SHP77 (cell line): ENCODE results near the gene TLE1.
A peak's percentile ranks its signal among the peaks of the same experiment; 100 is the strongest.

Source experiments
- DNase-seq, 2 experiments: peaks; one replicate each; lab custom pipeline; 2025; lab: John Stamatoyannopoulos, UW

Gene TLE1

DNA sequence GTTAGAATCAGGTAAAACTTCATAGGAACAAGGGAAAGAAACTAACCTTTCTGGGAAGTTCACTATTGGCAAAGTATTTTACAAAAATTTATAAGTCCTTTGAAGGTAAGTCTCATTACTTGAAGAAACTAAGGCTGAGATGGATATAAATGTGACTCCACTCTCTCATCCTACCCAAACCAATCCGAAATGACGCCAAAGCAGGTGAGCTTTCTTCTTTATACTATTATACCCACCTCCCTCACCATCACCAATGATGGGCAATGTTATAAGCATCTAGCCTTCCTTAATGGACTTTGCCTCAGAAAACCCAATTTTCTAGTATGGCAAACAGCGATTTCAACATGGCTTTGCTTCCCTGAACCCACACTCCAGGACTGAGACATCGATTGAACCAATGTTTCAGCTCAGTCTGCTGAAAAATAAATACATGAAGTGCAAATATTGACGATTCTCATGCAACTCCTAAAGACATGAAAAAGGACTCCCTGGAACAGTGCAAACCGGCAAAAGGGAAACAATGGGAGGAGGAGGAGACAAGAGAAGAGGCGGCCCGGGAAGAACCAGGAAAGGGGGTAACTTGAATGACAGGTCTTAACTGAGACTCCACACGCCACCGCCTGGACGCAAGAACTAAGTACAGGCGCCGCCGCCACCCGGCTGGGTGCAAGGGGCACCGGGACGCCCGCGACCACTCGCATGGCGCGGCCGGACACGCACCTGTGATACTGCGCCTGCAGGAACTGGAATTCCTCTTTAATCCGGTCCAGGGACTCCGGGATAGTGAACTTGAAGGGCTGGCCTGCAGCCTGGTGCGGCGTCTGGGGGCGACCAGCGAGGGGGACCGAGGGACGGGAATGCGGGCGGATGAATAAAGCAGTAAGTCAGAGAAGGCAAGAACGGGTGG is 2.5 kb downstream of the TLE1 start:
- peak; percentile 62 to 66 for DNase-seq

DNA sequence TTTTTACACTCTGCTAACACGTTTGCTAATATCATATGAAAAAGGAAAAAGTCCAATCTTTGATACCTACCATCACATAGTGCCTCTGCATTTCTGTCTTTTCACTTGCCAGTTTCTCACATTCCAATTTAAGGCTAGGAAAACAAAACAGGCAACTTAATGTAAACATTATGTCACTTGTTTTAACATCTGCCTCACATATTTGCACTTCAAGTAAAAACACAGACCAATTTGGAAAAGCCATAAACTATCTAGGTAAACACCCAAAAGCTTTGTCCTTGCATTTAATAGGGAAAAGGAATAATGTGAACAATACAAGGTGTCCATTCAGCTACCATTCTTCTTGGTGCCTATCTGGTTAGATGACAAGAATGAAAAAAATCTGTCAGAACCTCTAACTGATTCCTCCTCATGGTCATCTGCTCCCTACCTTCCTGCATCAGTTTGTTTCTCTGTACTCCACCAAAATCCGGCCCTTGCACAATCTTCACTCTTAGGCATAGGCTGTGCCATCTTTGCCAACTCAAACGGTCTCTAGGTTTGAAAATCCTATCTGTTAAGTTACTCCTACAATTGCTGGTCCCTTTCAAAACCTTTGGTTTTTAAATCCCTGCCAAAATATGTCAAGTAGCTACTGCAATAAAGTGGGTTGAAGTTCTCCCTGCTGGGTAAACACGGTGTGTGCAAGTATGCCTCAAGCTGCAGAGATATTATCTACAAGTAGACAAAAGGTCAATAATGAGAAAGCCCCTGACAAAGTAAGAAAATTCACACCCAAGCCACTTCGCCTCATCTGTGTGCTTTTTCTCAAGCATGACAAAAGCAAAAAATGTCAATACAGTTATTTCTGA is 3.4 kb downstream of the TLE1 start:
- no peak for DNase-seq

DNA sequence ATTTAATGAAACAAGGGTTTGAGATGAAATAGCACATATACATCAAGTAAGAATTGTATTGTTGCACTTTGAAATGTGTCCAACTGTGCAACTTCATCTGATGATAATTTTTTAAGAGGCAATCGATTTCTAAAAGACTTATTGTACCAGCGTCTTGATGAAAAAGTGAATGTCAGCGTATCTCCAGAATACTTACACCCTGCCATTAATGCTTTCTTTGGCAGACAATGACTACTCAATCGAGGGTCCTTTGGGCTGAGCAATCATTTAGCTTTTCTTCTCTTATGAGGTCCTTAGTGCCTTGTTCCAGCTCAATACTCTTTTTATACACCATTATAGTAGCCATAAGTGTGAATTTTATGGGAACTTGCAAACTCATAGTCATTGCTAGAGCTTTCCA is 4.7 kb downstream of the TLE1 start:
- no peak for DNase-seq

DNA sequence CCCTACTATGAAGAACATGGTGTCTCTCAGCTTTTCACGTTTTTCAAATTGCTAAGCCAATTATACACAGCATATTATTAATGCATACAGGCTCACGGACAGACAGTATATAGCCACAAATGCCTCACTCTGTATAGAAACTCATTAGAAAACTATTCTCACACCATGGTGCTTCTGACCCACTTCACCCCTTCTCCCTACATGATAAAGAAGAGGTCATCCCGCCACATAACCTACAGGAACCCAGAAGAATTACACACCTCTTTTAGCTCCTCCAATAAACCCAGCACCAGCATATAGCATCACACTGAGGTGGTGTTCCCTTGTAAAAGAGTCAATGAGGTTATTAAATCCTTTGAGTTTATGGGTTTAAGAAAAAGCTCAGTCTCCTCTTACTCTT is 5.6 kb downstream of the TLE1 start:
- no peak for DNase-seq

DNA sequence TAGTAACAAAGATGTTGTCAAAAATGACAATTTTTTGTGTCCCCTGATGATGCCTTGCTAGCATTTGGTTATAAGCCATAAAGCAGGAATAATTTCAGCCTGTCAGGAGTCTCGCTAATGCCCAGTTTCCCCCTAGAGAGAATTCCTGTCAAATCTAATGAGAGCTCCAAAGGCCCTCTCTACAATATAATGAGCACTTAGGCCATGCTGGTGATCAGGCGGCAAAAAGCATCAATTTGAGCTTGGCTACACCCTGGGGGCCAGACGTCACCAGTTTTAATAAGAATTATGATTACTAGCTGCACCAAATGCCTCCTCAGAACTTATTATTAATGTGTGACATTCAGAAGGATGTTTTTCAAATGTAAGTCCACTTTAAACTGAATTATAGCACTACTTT is 6.1 kb downstream of the TLE1 start:
- DNase-seq = no peak

DNA sequence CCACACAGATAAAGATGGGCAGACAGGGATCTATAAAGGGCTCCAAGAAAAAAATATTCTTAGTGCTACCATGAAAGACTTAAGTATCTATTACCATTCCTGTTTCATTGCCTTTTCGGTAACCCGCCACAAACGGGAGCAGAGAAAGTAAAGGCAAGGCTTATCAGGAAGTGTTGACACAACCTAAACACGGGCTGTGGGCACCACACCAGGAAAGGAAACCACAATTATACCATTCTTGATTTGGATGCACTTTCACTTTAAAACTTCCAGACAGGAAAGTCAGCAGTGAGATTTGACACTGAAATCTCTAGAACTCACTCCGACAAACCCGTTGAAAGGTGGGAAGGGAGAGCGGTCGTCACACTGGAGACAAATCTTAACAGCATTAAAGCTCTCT is 6.5 kb downstream of the TLE1 start:
- DNase-seq = no peak

DNA sequence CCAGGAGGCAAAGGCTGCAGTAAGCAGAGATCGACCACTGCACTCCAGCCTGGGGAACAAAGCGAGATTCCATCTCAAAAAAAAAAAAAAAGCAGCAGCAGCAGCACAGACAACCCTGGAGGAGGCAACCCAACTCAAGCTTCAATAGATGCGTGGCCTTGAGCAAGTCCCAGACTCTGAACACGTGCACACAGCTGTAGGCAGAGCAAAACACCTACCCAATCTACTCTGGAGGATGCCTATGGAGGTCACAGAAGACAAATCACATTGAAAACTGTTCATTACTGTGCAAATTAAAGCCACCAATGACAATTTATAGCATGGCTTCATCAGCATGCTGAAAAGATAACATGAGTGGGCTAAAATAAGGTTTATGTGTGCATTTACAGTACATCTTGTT is 7.2 kb downstream of the TLE1 start:
- DNase-seq = no peak

DNA sequence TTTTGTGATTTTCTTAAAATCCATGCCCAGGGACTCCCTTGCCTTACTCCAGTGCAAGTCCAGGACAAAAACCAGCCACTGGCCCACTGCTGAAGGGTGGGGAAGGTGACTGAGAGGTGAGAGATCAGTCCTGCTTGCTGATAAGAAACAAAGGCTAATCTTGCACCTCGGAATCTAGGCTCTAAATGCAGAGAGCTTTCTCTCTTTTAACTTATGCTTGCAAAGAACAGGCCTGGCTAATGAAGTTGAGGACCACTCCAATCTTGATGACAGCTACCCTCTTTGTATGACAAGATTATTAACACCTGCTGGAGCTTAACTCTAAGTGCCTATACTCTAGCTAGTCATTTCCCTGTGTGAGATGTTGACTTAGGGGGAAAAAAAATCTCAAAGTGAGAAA is 8.8 kb downstream of the TLE1 start:
- no peak for DNase-seq

DNA sequence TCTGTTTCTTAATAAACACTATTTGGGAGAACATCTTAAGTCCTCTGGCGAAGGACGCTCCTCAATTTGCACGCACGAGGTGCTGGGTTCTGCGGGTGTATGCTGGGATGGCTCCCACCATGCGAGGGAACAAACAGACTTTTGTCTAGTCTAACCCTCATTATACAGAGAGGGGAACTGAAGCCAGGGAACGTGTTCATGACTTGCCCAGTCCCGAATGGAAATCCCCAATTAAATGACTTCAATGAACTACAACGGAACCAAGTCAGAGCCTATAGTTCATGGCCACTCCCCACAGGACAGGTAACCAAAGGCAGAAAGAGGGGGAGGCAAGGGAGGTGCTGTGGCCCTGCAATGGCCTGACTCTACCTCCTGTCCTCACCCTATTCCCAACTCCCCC is 9.3 kb downstream of the TLE1 start:
- DNase-seq = no peak

DNA sequence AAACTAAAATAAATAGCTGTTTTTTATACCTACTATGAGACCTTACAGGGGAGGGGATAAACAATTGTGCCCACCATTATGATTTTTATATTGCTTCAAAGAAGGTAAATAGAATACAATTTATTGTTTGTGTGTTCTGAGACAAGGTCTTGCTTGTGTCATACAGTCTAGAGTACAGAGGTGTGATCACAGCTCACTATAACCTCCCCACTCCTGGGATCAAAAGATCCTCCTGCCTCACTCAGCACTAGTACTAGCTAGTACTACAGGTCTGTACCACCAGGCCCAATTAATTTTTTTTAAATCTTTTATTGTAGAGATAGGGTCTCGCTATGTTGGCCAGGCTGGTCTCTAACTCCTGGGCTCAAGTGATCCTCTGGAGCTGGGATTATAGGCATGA is 11.3 kb downstream of the TLE1 start:
- no peak for DNase-seq

DNA sequence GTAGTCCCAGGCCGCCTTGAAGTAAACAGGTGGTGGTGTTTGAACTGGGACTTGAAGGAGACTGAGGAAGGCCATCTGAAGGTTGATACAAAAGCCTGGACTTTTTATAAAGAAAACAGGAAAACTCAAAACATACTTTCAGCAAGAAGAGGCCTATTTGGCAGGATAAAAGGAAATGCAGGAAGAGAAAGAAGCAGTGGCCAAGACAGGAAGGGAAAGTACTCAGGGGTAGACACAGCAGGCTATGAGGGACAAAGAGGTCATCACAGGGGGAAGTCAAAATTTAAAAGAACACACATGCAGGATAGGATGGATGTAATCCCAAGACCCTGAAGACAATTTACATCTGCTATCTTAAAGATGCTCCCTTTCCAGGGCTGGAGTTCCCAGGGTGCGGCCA is 13.0 kb downstream of the TLE1 start:
- no peak for DNase-seq

DNA sequence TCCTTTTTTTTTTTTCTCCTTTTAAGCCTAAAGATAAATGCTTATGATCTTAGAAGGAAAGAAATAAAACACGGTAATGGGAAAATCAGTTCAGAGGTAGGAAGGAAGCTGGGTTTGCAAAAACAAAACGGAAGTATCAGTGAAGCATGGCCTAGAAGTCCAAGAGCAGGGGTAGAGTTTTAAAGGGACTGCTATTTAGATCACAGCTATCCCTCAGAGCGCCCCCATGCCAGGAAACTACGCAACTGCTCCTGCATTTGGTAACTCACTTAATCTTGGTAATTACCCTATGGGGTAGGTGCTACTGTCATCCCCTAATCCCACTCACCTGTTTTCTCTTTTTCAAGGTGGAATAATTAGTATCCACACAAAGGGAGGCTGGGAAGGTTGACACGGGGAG is 16.0 kb downstream of the TLE1 start:
- no peak for DNase-seq

DNA sequence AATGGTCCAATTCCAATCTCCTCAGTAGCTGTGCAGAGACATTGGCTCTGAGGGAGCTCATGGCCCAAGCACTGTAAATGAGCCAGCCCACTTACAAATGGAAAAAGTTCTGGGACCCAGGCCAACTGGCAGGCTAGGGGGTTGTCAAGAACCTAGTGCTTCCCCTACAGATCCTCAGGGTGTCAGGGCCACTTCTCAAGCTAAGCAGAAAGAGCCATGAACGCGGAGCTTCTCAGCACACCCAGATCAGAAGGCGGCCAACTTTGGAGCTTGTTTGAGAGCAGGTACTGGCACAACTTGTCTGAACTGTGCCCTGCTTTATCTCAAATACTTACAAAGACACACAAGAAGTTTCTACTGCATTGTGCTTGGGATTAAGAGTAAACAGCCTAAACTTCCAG is 17.5 kb downstream of the TLE1 start:
- DNase-seq = no peak

DNA sequence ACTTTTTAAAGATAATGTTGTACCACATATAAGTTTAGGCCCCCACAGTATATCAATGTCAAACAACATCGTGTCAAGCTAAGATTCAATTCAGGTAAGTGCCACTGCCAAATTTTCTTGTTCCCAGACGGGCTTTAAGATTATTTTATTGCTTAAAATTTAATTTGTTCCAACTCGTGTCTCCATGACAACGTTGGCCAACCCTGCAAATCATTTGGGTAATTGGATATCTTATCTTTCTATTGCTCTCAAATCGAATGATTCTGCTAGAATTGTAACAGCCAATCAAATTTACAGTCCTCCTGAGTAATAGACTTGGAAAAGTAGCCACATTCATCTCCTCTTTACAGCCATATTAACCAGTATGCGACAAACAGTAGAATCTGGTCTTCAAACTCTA is 19.5 kb downstream of the TLE1 start:
- no peak for DNase-seq

DNA sequence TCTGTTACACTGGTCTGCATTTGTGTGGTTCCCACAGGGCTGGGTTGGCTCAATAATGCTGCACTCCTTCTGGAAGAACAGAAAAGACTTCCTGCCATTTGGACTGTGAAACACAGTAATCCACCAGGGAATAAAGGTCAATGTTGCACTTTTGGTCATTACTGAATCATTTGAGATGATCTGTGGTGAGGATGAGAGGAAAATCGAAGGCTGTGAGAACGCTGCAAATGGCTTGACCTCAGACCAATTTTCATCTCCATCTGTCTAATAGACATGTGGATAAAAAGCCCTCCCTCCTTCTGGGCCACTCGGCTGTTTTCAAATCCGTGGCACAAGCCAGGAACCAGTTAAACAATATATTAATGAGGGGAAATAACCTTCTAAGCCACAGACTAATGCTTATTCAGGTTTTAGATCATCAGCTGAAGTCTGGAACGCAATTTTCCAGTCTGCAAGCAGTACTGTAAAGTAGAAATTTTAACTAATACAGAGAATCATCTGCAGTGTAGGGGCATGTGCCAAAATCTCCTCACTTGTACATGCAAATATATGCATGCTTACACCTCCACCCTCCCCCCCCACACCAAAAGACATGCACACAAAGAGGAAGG is 20.2 kb downstream of the TLE1 start:
- no peak for DNase-seq

DNA sequence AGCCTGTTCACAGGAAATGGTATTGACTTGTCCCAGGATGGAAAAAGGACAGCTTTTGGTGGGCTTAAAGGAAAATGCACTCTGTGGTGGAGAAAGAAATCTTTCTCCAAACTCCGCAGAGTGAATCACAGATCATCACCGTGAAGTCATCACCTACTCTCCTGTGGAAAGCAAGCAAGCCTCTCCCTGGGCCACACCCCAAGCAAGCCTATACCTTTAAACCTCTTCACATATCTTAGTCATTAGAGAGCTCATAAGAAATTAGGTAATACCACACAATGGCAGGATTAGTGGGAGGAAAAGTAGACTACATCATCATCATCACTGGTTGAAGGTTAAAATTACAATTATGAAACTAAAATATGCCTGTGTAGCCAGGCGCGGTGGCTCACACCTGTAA is 23.2 kb downstream of the TLE1 start:
- DNase-seq = no peak

DNA sequence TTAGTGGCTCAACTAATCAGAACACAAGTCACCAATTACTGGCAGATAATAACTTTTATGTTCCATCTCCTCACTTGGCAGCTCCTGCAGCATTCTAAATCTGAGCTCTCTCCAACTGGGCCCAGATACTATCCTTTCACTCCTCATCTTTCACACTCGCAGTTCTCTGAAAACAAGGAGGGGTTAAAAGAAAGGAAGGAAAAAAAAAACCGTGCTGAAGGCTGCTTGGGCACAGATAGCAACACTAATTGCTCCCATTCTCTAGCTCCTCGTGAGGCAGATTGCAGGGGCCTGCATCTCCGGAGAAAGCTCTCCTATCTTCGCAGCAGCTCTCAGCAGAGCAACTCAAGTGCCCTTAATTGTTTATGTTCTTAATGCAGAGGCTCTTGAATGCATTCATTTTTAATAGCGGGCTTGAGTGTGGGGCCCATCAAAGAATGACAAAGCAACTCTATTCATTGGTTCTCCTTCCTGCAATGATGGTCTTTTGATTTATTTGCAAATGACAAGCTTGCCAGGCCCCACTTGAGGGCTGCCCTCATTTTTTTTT is 23.9 kb downstream of the TLE1 start:
- DNase-seq = no peak

DNA sequence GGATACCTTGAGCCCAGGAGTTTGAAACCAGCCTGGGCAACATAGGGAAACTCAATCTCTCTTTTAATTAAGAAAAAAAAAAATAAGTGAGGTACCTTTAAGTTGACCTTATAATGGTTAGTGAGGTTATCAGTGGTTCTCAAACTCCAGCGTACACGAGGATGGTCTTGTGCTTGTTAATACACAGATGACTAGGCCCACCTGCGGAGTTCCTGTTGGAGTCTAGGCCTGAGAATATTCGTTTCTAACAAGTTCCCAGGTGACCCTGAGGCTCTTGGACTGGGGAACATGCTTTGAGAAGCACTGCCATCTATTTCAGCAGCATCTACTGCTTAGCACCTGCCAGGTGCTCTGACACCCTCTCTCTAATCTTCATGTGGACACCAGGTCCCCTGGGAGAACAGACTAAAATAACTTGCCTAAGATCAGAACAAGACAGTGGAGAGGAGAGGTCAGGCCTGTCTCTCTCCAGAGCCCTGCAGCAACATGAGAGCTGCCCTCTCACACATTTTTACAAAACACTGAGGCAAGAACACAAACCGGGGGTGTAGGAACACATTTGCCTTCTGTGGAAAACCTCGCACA is 24.6 kb downstream of the TLE1 start:
- no peak for DNase-seq

DNA sequence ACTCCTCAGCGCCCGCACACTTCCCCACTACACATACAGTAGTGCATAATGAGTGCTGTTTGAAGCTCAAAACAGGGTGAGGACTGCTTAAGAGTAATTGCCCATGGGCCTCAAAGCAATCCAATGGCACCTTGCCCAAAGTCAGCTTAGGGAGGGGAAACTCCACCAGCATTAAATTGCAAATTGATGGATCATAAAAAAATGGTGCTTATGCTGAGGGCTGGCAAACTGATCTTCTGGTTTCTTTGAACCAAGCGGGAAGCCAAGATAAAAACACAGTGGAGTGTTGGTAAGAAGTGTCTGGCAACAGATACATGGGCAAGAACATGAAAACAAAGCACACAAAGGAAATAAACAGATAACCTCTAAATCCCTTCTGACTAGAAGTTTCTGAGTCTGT is 28.0 kb downstream of the TLE1 start:
- no peak for DNase-seq

DNA sequence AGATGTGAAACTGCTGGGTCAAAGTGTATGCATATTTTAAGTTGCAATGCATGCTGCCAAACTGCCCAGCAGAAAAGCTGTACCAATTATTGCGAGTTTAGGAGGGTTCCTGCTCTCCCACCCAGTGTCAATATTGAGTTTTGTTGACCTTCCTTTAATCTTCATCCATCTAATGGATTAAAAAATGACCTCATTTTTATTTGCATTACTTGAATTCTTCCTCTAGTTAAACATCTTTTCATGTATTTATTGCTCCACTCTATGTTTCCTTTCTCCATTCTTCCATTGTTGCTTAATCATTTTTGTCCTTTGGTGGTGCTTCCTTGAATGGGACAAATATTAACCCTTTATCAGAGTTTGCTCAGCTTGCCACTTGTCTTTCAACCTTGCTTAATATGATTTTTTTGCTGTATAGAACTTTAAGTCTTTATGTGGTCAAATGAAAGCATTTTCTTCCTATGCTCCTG is 32.4 kb downstream of the TLE1 start:
- DNase-seq = no peak

DNA sequence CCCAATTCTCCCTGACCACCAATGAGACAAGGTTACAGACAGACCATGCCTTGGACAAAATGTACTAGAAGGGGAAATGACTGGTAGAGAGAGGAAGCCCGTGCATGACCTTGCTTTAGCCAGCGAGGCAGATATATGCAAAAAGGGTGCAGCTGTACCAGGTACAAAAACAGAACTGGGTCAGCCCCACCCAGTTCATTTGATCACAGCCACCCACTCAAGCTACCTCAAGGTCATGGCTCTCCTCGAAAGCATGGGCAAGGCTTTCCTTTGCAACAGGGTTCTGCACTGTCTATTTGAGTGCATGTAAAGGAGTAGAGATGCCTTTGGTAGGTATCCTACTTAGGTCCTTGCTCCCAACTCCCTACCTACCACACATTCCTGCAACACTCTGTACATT is 33.3 kb downstream of the TLE1 start:
- no peak for DNase-seq

DNA sequence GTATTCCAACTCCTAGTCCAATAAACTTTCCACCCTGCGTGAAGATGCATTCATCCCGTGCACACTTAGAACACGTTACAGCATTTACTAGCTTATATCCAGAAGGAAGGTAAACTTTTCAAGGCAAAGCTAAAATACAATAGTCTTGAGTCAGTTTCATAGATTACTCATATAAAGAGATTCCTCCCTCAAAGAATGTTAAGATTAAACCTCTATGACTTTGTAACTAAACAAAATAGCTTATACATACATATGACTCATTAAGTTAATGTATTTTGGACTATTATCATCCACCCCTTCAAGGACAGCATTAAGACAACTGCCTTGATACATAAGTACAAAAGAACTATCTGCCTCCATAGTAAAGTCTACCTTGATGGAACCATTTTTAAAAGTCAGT is 36.1 kb downstream of the TLE1 start:
- DNase-seq = no peak
